Body of pancreas (tissue), 4 donors: ENCODE data around the gene MAPK14. TPM values are rescaled to one million over a fixed set of nuclear protein-coding genes. Genes with fewer than 3 reads are reported as not detected.

Experiments
- ATAC-seq: fragments of 150-250 bp; one replicate; pipeline ENCODE4 v1.9.1; 2016
- DNase-seq, 4 donors: peaks; one replicate each; pipeline ENCODE4 v3.0.0-alpha.2; 2019
- H3K27ac ChIP-seq, 4 donors: fragments of 200-600 bp; sonication (generic); 1 replicate in 3 of 4; 2 replicates in 1 of 4; pipeline versions ENCODE4 v1.5.1 to v1.6.1; 2016 to 2019; ENCODE audit warnings: mild to moderate bottlenecking in 1 of 4, mixed read lengths in 1 of 4, moderate library complexity in 1 of 4
- H3K27me3 ChIP-seq, 2 donors: fragments of 200-600 bp; sonication (generic); one replicate each; pipeline ENCODE4 v1.6.0; 2016; ENCODE audit warnings: mild to moderate bottlenecking in 1 of 2
- H3K36me3 ChIP-seq, 2 donors: fragments of 200-600 bp; sonication (generic); replicated peaks in 1 of 2; 2 replicates each; pipeline ENCODE4 v1.5.1; 2016; ENCODE audit warnings: low read depth in 2 of 2; ENCODE audit not compliant: insufficient read depth in 1 of 2
- H3K4me1 ChIP-seq: fragments of 200-600 bp; sonication (generic); one replicate; pipeline ENCODE4 v1.6.0; 2016
- H3K4me3 ChIP-seq, 2 donors: fragments of 200-600 bp; sonication (generic); 1 replicate in 1 of 2; 2 replicates in 1 of 2; pipeline ENCODE4 v1.5.1; 2016 to 2019
- H3K9me3 ChIP-seq, 3 donors: fragments of 200-600 bp; sonication (generic); 1 replicate in 2 of 3; 2 replicates in 1 of 3; pipeline ENCODE4 v1.5.1; 2016
- CTCF ChIP-seq, 7 experiments: fragments of 450-650 bp in 4 of 7; fragments of 200-600 bp in 3 of 7; sonication (generic) in 3 of 7; IDR thresholded peaks; one replicate each; pipeline ENCODE4 v1.5.1; 2016 to 2019; ENCODE audit warnings: antibody characterized with exemption in 7 of 7
- POLR2A ChIP-seq, 3 donors: fragments of 450-650 bp; IDR thresholded peaks; one replicate each; pipeline ENCODE4 v1.6.1; 2016; ENCODE audit warnings: antibody characterized with exemption in 3 of 3, mild to moderate bottlenecking in 2 of 3
- WGBS, 2 donors: methylation state at CpG; one replicate each; pipeline ENCODE4 v1.1.5; 2017; 5-methylcytosine and 5-hydroxymethylcytosine counted together
- intact Hi-C: fragments of 100-400 bp; cut with DNase I; formaldehyde crosslinking; loops from one replicate; pipeline ENCODE4 v1.15.1; 2023
- total RNA-seq, 2 donors: library from RNA; depleted of rRNA; stranded (reverse); fragments of >200 nt; gene quantifications; one replicate each; pipeline ENCODE4 v1.1.0, GENCODE V29; 2016

The MAPK14 gene
- total RNA-seq, 2 donors from 2014 or later, result 30.3 to 33.7 TPM

GRCh38 chr6:36023996-36024795 lies 3.4 kb upstream of the MAPK14 start, which contains the start of gene SLC26A8:
Gene SLC26A8, minus strand, starts transcription at chr6:36024641. Its CDS starts 4,934 bp downstream, at chr6:36019707.
- no peak for ATAC-seq
- intact Hi-C loops, result loop anchor here (5.0 kb wide), 1 partner anchor 68 kb away; no protein-coding TSS in a partner anchor
- TF ChIP-seq POLR2A (IDR thresholded peaks at IDR 0.05) (no peak), CTCF (IDR thresholded peaks at IDR 0.05) (no peak)
- no peaks in the 10 kb centered on the region for H3K9me3 ChIP-seq
- H3K27ac ChIP-seq, result no peak within 1 kb of the TSS
- H3K4me3 ChIP-seq, result no peak within 1 kb of the TSS
- H3K4me1 ChIP-seq, result no peaks in the 10 kb centered on the region
- WGBS, 2 donors, result 28 to 48% methylated on average over 15 to 43 of the region's 44 CpGs
- no peak for DNase-seq
- H3K27me3 ChIP-seq, result no peaks in the 10 kb centered on the region
- no peaks in the 10 kb centered on the region for H3K36me3 ChIP-seq

GRCh38 chr6:36025260-36025931 lies 2.2 kb upstream of the MAPK14 start:
- H3K27me3 ChIP-seq, result no peaks in the 10 kb centered on the region
- peaks cover 6% of the 10 kb centered on the region for H3K4me1 ChIP-seq
- no peak overlapping the region for H3K27ac ChIP-seq
- no peak for ATAC-seq
- no peaks in the 10 kb centered on the region for H3K36me3 ChIP-seq
- intact Hi-C loops, result no loop called here
- no peaks in the 10 kb centered on the region for H3K9me3 ChIP-seq
- no peak overlapping the region for H3K4me3 ChIP-seq
- WGBS, 2 donors, result 52 to 65% methylated on average over 1 of the region's 1 CpG
- no peak for TF ChIP-seq POLR2A (IDR thresholded peaks at IDR 0.05)
- no peak for DNase-seq

- Histone ChIP-seq H3K9me3 (no peaks in the 10 kb centered on the region), H3K4me1 (peaks cover 11% of the 10 kb centered on the region), H3K27ac (no peak overlapping the region), H3K27me3 (no peaks in the 10 kb centered on the region), H3K4me3 (no peak overlapping the region), H3K36me3 (no peaks in the 10 kb centered on the region)
- no peak for DNase-seq
- no peak for TF ChIP-seq POLR2A (IDR thresholded peaks at IDR 0.05)
- intact Hi-C loops, result no loop called here
- whole genome bisulfite sequencing, 2 donors, result 56 to 58% methylated on average over 5 of the region's 5 CpGs
- no peak for ATAC-seq
Observed at GRCh38 chr6:36025932-36026327, 1.7 kb upstream of the MAPK14 start.

- H3K4me1 ChIP-seq, result peaks cover 30% of the 10 kb centered on the region
- H3K27me3 ChIP-seq, result no peaks in the 10 kb centered on the region
- intact Hi-C loops, result no loop called here
- peak overlapping the region; percentile 81 to 98 (median 96) for H3K27ac ChIP-seq
- peak in 2 of 3 donors; percentile 53 to 59 for TF ChIP-seq POLR2A (IDR thresholded peaks at IDR 0.05)
- peak in 1 of 7 experiments; percentile 10 for TF ChIP-seq CTCF (IDR thresholded peaks at IDR 0.05)
- ATAC-seq, result peak; percentile 48
- no peaks in the 10 kb centered on the region for H3K9me3 ChIP-seq
- peak; percentile 56 to 65 (median 62) for DNase-seq
- H3K36me3 ChIP-seq, result no peaks in the 10 kb centered on the region
- 0 to 1% methylated on average over 12 to 44 of the region's 44 CpGs for WGBS, 2 donors
- peak overlapping the region; percentile 88 to 97 for H3K4me3 ChIP-seq
Observed at GRCh38 chr6:36028088-36028876, 674 bp downstream of the MAPK14 start.

GRCh38 chr6:36028877-36029324 lies 1.3 kb downstream of the MAPK14 start:
- peak overlapping the region; percentile 16 to 98 (median 96) for H3K27ac ChIP-seq
- DNase-seq (peak; percentile 59 to 77 (median 74)), ATAC-seq (peak; percentile 12)
- H3K36me3 ChIP-seq, result no peaks in the 10 kb centered on the region
- no peak for TF ChIP-seq CTCF (IDR thresholded peaks at IDR 0.05)
- TF ChIP-seq POLR2A (IDR thresholded peaks at IDR 0.05), result no peak
- intact Hi-C loops, result no loop called here
- H3K27me3 ChIP-seq, result no peaks in the 10 kb centered on the region
- peak overlapping the region; percentile 88 to 97 for H3K4me3 ChIP-seq
- WGBS, 2 donors, result 0 to 2% methylated on average over 13 of the region's 13 CpGs
- H3K9me3 ChIP-seq, result no peaks in the 10 kb centered on the region
- H3K4me1 ChIP-seq, result peaks cover 36% of the 10 kb centered on the region
